ENCODE measurements around the gene EEF2. TPM values are rescaled to one million over a fixed set of nuclear protein-coding genes. Genes with fewer than 3 reads are reported as not detected.

EEF2 gene
- total RNA-seq, 1 experiment from 2014 or later, result 3,615 TPM

GRCh38 chr19:3990815-3991117 is 5.5 kb upstream of the EEF2 start:
- Histone ChIP-seq H2BK12ac (ENCODE audit: insufficient read length, low read depth, low read length) (no peak overlapping the region), H4K8ac (replicated peaks; ENCODE audit: insufficient read length, low read depth, low read length) (no peak overlapping the region), H4K5ac (ENCODE audit: insufficient read length, low read depth, low read length) (no peak overlapping the region), H3K23ac (ENCODE audit: insufficient read length, low read depth, low read length) (no peak overlapping the region), H2BK20ac (ENCODE audit: low read depth, low read length, poor library complexity, severe bottlenecking) (no peak overlapping the region), H3K18ac (ENCODE audit: insufficient read length, low read depth, low read length) (no peak overlapping the region), H2BK5ac (ENCODE audit: insufficient read length, low read length) (no peak overlapping the region), H3K4ac (ENCODE audit: low read depth, low read length) (no peak overlapping the region), H3T11ph (ENCODE audit: low read length) (no peak overlapping the region), H3K79me2 (ENCODE audit: insufficient read depth, low read length) (no peaks in the 10 kb centered on the region), H2AK5ac (ENCODE audit: insufficient read length, low read length) (no peak overlapping the region), H2BK15ac (ENCODE audit: low read depth, low read length) (no peak overlapping the region), H3K9me3 (ENCODE audit: control insufficient read depth, low read depth, low read length) (no peaks in the 10 kb centered on the region), H4K91ac (ENCODE audit: insufficient read length, low read depth, low read length) (no peak overlapping the region), H3K79me1 (ENCODE audit: insufficient read depth, low read depth, low read length, poor library complexity, severe bottlenecking) (no peaks in the 10 kb centered on the region), H3K14ac (ENCODE audit: insufficient read depth, low read length) (no peak overlapping the region), H3K27me3 (ENCODE audit: insufficient read depth, low read length) (no peaks in the 10 kb centered on the region), H3K4me2 (ENCODE audit: insufficient read depth, insufficient read length, low read length) (no peak overlapping the region), H3K56ac (ENCODE audit: insufficient read length, low read depth, low read length) (no peak overlapping the region), H3K4me1 (ENCODE audit: insufficient read depth, low read length) (no peaks in the 10 kb centered on the region), H3K27ac (ENCODE audit: insufficient read length, low read depth, low read length) (no peak overlapping the region), H4K20me1 (ENCODE audit: control insufficient read depth, insufficient read depth, insufficient read length) (no peaks in the 10 kb centered on the region), H3K9ac (ENCODE audit: extremely low read depth, insufficient read length, low read length) (no peak overlapping the region), H2BK120ac (ENCODE audit: low read depth, low read length, poor library complexity, severe bottlenecking) (no peak overlapping the region), H3K23me2 (ENCODE audit: insufficient read length, low read depth, low read length, poor library complexity, severe bottlenecking) (peaks cover 13% of the 10 kb centered on the region), H2AFZ (ENCODE audit: low read length) (no peak overlapping the region)
- TF ChIP-seq CTCF (conservative IDR thresholded peaks at IDR 0.05), result no peak
- Mint-ChIP-seq H3K27me3 (ENCODE audit: low read depth) (peaks cover 10% of the 10 kb centered on the region), H3K4me1 (peaks cover 13 to 18% of the 10 kb centered on the region in 2 experiments), H3K9me3 (peaks cover 0 to 4% of the 10 kb centered on the region in 2 experiments; a peak in 2 of 5 replicates), H3K4me3 (no peak overlapping the region; a peak in 1 of 5 replicates), H3K27ac (peak overlapping the region in 2 of 3 experiments; percentile 4 to 15; a peak in 2 of 7 replicates), H3K36me3 (ENCODE audit: insufficient read depth in 1 of 3, low read depth in 3 of 3) (peaks cover 0 to 5% (median 0%) of the 10 kb centered on the region in 3 experiments; a peak in 2 of 7 replicates)
- WGBS (ENCODE audit: extremely low coverage, insufficient read length, low lambda C conversion rate), result no CpG with 5 or more reads among the region's 3 CpGs
- no peak for DNase-seq

Data from H9 (cell line).